A549 (cell line): ENCODE measurements around the gene HIVEP3. TPM values are rescaled to one million over a fixed set of nuclear protein-coding genes. Genes with fewer than 3 reads are reported as not detected.

Source experiments
- ATAC-seq, 2 experiments: fragments of 200-7000 bp in 1 of 2; fragments of >200 bp in 1 of 2; cut with Nextera tagmentation in 1 of 2; cut with Tn5 transposase in 1 of 2; 3 replicates each; pipeline versions ENCODE4 v1.8.0 to v1.9.1; 2018 to 2020; ENCODE audit warnings: mild to moderate bottlenecking in 1 of 2, moderate library complexity in 1 of 2
- CTCF ChIA-PET: fragments of 300-600 bp; sonication (Branson Sonifier 250); formaldehyde crosslinking; extraction: SDS; loops from one replicate; lab custom pipeline; 2021; ENCODE audit warnings: antibody characterized with exemption, inconsistent platforms; lab: Yijun Ruan, JAX
- POLR2A ChIA-PET: fragments of 350-600 bp; formaldehyde crosslinking; extraction: SDS; loops from one replicate; lab custom pipeline; 2021; ENCODE audit warnings: antibody characterized with exemption, inconsistent platforms; lab: Yijun Ruan, JAX
- DNase-seq, 2 experiments: peaks; one replicate each; pipeline versions ENCODE4 v3.0.0 to v3.0.0-alpha.2; 2011 to 2016; ENCODE audit warnings: low read depth in 1 of 2, low spot score in 1 of 2
- FAIRE-seq: peaks from 2 replicates; lab custom pipeline; 2011; peaks lifted over from hg19 to GRCh38; lab: Jason Lieb, UNC
- H3K27ac ChIP-seq, 2 experiments: fragments of >200 bp; sonication (Bioruptor Twin); formaldehyde crosslinking; 3 replicates each; pipeline ENCODE4 v1.5.1; 2016 to 2017
- H3K4me1 ChIP-seq: fragments of >200 bp; sonication (Bioruptor Twin); formaldehyde crosslinking; 3 replicates; pipeline ENCODE4 v1.6.1; 2016
- H3K4me2 ChIP-seq: fragments of >200 bp; sonication (Bioruptor Twin); formaldehyde crosslinking; 3 replicates; pipeline ENCODE4 v1.6.1; 2016
- H3K4me3 ChIP-seq: fragments of >200 bp; sonication (Bioruptor Twin); formaldehyde crosslinking; 3 replicates; pipeline ENCODE4 v1.5.1; 2016
- H3K9me3 ChIP-seq: fragments of >200 bp; sonication (Bioruptor Twin); formaldehyde crosslinking; 3 replicates; pipeline ENCODE4 v1.6.1; 2016
- CBX8 ChIP-seq: fragments of 200-600 bp; sonication (generic); IDR thresholded peaks from 2 replicates; pipeline ENCODE4 v1.6.1; 2016
- CHD2 ChIP-seq: fragments of 150-350 bp; IDR thresholded peaks from 2 replicates; pipeline ENCODE4 v1.6.1; 2014; ENCODE audit warnings: low read length; ENCODE audit not compliant: partially characterized antibody
- EP300 ChIP-seq, 2 experiments: fragments of >200 bp; sonication (Bioruptor Twin); formaldehyde crosslinking; IDR thresholded peaks; 2 replicates in 1 of 2; 3 replicates in 1 of 2; pipeline ENCODE4 v1.6.1; 2016 to 2017
- ESRRA ChIP-seq: fragments of 150-350 bp; IDR thresholded peaks from 2 replicates; pipeline ENCODE4 v1.6.1; 2014; ENCODE audit warnings: mild to moderate bottlenecking, low read length, borderline replicate concordance
- FOXS1 ChIP-seq: fragments of 250-450 bp; sonication (Bioruptor Pico); IDR thresholded peaks from 2 replicates; pipeline ENCODE4 v1.5.0; 2020; ENCODE audit warnings: mild to moderate bottlenecking, moderate library complexity
- HOXA7 ChIP-seq: fragments of 250-450 bp; sonication (Bioruptor Pico); IDR thresholded peaks from 2 replicates; pipeline ENCODE4 v1.5.0; 2020; ENCODE audit warnings: mild to moderate bottlenecking, moderate library complexity
- JUN ChIP-seq, 2 experiments: fragments of >200 bp; sonication (Bioruptor Twin); formaldehyde crosslinking; IDR thresholded peaks; 2 replicates in 1 of 2; 3 replicates in 1 of 2; pipeline ENCODE4 v1.6.1; 2016 to 2017
- JUNB ChIP-seq: fragments of >200 bp; sonication (Bioruptor Twin); formaldehyde crosslinking; IDR thresholded peaks from 2 replicates; pipeline ENCODE4 v1.6.1; 2016
- MAFK ChIP-seq: fragments of 450-650 bp; IDR thresholded peaks from 2 replicates; pipeline ENCODE4 v1.6.1; 2014; ENCODE audit not compliant: partially characterized antibody
- MAZ ChIP-seq: fragments of 150-350 bp; IDR thresholded peaks from 2 replicates; pipeline ENCODE4 v1.6.1; 2014; ENCODE audit warnings: antibody characterized with exemption, low read depth, low read length, borderline replicate concordance
- MYC ChIP-seq: IDR thresholded peaks from 2 replicates; pipeline ENCODE4 v1.6.1; 2012; ENCODE audit warnings: mild to moderate bottlenecking, inconsistent platforms, low read length, improper control_type of control experiment, borderline replicate concordance
- POLR2A ChIP-seq: IDR thresholded peaks from 2 replicates; pipeline ENCODE4 v1.6.1; 2012; ENCODE audit warnings: mild to moderate bottlenecking, low read length
- RAD21 ChIP-seq, 2 experiments: fragments of >200 bp in 1 of 2; sonication (Bioruptor Twin) in 1 of 2; formaldehyde crosslinking in 1 of 2; IDR thresholded peaks in 1 of 2; conservative IDR thresholded peaks in 1 of 2; 2 replicates in 1 of 2; 3 replicates in 1 of 2; pipeline ENCODE4 v1.6.1; 2012 to 2018; ENCODE audit warnings: inconsistent platforms in 1 of 2
- RARB ChIP-seq: fragments of 250-450 bp; sonication (Bioruptor Pico); IDR thresholded peaks from 2 replicates; pipeline ENCODE4 v1.8.0; 2021; ENCODE audit warnings: mild to moderate bottlenecking, moderate library complexity
- REST ChIP-seq: fragments of 200-600 bp; sonication (generic); IDR thresholded peaks from 2 replicates; pipeline ENCODE4 v1.6.1; 2016; ENCODE audit warnings: antibody characterized with exemption, mild to moderate bottlenecking, moderate library complexity
- RFX5 ChIP-seq: fragments of 450-650 bp; IDR thresholded peaks from 2 replicates; pipeline ENCODE4 v1.7.1; 2014; ENCODE audit warnings: antibody characterized with exemption, mild to moderate bottlenecking, moderate library complexity
- RNF2 ChIP-seq: fragments of 200-600 bp; sonication (generic); IDR thresholded peaks from 2 replicates; pipeline ENCODE4 v1.6.1; 2016; ENCODE audit warnings: low read depth, mild to moderate bottlenecking, antibody characterized with exemption, moderate library complexity, borderline replicate concordance
- SREBF2 ChIP-seq: fragments of 450-650 bp; IDR thresholded peaks from 2 replicates; pipeline ENCODE4 v1.6.1; 2014; ENCODE audit warnings: mild to moderate bottlenecking, moderate library complexity
- ZC3H11A ChIP-seq: fragments of 450-650 bp; IDR thresholded peaks from 2 replicates; pipeline ENCODE4 v1.6.1; 2014; ENCODE audit warnings: antibody characterized with exemption, mild to moderate bottlenecking
- ZFP36 ChIP-seq: fragments of 450-650 bp; IDR thresholded peaks from 2 replicates; pipeline ENCODE4 v1.6.1; 2014; ENCODE audit warnings: borderline replicate concordance; ENCODE audit not compliant: partially characterized antibody
- ZNF302 ChIP-seq: fragments of 250-450 bp; sonication (Bioruptor Pico); IDR thresholded peaks from 2 replicates; pipeline ENCODE4 v1.9.0; 2021; ENCODE audit warnings: inconsistent platforms, mild to moderate bottlenecking, moderate library complexity
- WGBS: methylation state at CpG from one replicate; pipeline ENCODE4 v1.1.6; 2017; ENCODE audit errors: missing lambda C conversion rate; 5-methylcytosine and 5-hydroxymethylcytosine counted together
- polyA plus RNA-seq, 4 experiments: library from polyadenylated mRNA; depleted of rRNA in 3 of 4; stranded (reverse); fragments of >200 nt; fragmentation: RNase III in 1 of 4; extraction: RNeasy Plus Mini Kit Qiagen cat#74134 plus additional on column Dnase treatment in 1 of 4; gene quantifications; 2 replicates in 3 of 4; 3 replicates in 1 of 4; pipeline ENCODE4 v1.2.3, GENCODE V29; 2011 to 2017
- TF ChIP-seq, protein P1 (sequence below): fragments of 250-450 bp; sonication (Bioruptor Pico); IDR thresholded peaks from 2 replicates; pipeline ENCODE4 v1.5.0; 2020; ENCODE audit warnings: low read depth, mild to moderate bottlenecking, moderate library complexity
- TF ChIP-seq, protein P2 (sequence below): IDR thresholded peaks from 2 replicates; pipeline ENCODE4 v1.6.1; 2012; ENCODE audit warnings: low read depth, borderline replicate concordance

HIVEP3 gene
- polyA plus RNA-seq, 2 of the 4 experiments (the other 2 are of a cell fraction) = 1.5 to 2.0 TPM

DNA sequence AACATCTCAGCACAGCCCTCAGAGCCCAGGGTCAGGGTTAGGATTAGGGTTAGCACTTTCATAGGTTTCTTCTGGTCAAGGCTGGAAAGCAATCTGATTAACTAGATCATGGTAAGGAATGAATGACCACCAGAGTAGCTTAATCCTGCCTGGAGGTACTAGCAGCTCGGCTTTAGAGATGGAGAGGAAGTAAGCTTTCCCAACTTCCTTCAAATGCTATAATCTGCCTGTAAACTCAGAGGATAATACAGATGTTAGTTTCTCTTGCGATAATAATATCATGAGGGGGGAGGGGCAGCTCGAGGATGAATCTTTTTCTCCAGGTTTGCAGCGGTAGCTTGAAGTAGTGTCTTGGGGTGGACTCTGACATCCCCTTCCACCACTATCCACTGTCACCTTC, 194.9 kb downstream of the HIVEP3 start:
- no peak overlapping the region for H3K4me2 ChIP-seq

GRCh38 chr1:41722184-41722583, 196.5 kb downstream of the HIVEP3 start:
- Histone ChIP-seq H3K9me3 (no peaks in the 10 kb centered on the region), H3K4me3 (no peak overlapping the region), H3K4me1 (no peaks in the 10 kb centered on the region), H3K4me2 (no peak overlapping the region), H3K27ac (no peak overlapping the region)
- 22% methylated on average over 1 of the region's 1 CpG for WGBS
- no peak for TF ChIP-seq MAFK
- TF ChIP-seq EP300 (IDR thresholded peaks at IDR 0.05) = no peak
- TF ChIP-seq JUNB = no peak
- TF ChIP-seq SREBF2 = no peak
- no peak for TF ChIP-seq ZC3H11A
- TF ChIP-seq MYC = no peak
- no peak for TF ChIP-seq MAZ
- no peak for TF ChIP-seq RFX5
- no peak for TF ChIP-seq HOXA7 (CRISPR knock-in tag)
- TF ChIP-seq POLR2A = no peak
- TF ChIP-seq ESRRA = no peak
- no peak for TF ChIP-seq RARB (CRISPR knock-in tag)
- TF ChIP-seq RNF2 = no peak
- TF ChIP-seq ZFP36 = no peak
- no peak for TF ChIP-seq CHD2
- no peak for TF ChIP-seq REST
- no peak for TF ChIP-seq JUN (IDR thresholded peaks at IDR 0.05)
- no peak for TF ChIP-seq RAD21 (conservative IDR thresholded peaks at IDR 0.05 in 1 of 2, IDR thresholded peaks at IDR 0.05 in 1 of 2)
- no peak for TF ChIP-seq ZNF302 (CRISPR knock-in tag)
- no peak for DNase-seq
- ChIA-PET POLR2A (no interaction called here), CTCF (no interaction called here)
- no peak for ATAC-seq
- FAIRE-seq = no peak

More for the DNA sequence above, 194.9 kb downstream of the HIVEP3 start:
- ATAC-seq (no peak), FAIRE-seq (no peak), DNase-seq (no peak)
- 54% methylated on average over 4 of the region's 4 CpGs for WGBS
- ChIA-PET POLR2A (no interaction called here), CTCF (interaction anchor here (1.1 kb wide), 1 partner anchor 291 kb away, joined by 4 read pairs; no protein-coding TSS in a partner anchor)
- Histone ChIP-seq H3K4me1 (no peaks in the 10 kb centered on the region), H3K9me3 (no peaks in the 10 kb centered on the region), H3K27ac (no peak overlapping the region), H3K4me3 (no peak overlapping the region)
- TF ChIP-seq RFX5 = no peak
- no peak for TF ChIP-seq CHD2
- no peak for TF ChIP-seq MYC
- TF ChIP-seq MAZ = no peak
- TF ChIP-seq CBX8 = no peak
- no peak for TF ChIP-seq JUNB
- TF ChIP-seq, protein P1, sequence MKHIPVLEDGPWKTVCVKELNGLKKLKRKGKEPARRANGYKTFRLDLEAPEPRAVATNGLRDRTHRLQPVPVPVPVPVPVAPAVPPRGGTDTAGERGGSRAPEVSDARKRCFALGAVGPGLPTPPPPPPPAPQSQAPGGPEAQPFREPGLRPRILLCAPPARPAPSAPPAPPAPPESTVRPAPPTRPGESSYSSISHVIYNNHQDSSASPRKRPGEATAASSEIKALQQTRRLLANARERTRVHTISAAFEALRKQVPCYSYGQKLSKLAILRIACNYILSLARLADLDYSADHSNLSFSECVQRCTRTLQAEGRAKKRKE (CRISPR knock-in tag) = no peak
- TF ChIP-seq, protein P2, sequence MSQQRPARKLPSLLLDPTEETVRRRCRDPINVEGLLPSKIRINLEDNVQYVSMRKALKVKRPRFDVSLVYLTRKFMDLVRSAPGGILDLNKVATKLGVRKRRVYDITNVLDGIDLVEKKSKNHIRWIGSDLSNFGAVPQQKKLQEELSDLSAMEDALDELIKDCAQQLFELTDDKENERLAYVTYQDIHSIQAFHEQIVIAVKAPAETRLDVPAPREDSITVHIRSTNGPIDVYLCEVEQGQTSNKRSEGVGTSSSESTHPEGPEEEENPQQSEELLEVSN = no peak
- no peak for TF ChIP-seq RARB (CRISPR knock-in tag)
- TF ChIP-seq MAFK = no peak
- TF ChIP-seq FOXS1 = no peak
- no peak for TF ChIP-seq RAD21 (conservative IDR thresholded peaks at IDR 0.05 in 1 of 2, IDR thresholded peaks at IDR 0.05 in 1 of 2)
